Ishikawa (cell line): Measurements from ENCODE around the gene UTY.

Experiments used
- EP300 ChIP-seq: IDR thresholded peaks from 2 replicates; pipeline ENCODE4 v1.6.1; 2012; ENCODE audit warnings: borderline replicate concordance
- FOXM1 ChIP-seq: IDR thresholded peaks from 2 replicates; pipeline ENCODE4 v1.6.1; 2012; ENCODE audit warnings: low read depth, borderline replicate concordance
- MAX ChIP-seq: IDR thresholded peaks from 2 replicates; pipeline ENCODE4 v1.6.1; 2012
- NFIC ChIP-seq: IDR thresholded peaks from 2 replicates; pipeline ENCODE4 v1.6.1; 2012
- REST ChIP-seq: IDR thresholded peaks from 2 replicates; pipeline ENCODE4 v1.6.1; 2012; ENCODE audit warnings: low read depth, mild to moderate bottlenecking
- YY1 ChIP-seq: IDR thresholded peaks from 2 replicates; pipeline ENCODE4 v1.6.1; 2012; ENCODE audit warnings: low read depth

DNA sequence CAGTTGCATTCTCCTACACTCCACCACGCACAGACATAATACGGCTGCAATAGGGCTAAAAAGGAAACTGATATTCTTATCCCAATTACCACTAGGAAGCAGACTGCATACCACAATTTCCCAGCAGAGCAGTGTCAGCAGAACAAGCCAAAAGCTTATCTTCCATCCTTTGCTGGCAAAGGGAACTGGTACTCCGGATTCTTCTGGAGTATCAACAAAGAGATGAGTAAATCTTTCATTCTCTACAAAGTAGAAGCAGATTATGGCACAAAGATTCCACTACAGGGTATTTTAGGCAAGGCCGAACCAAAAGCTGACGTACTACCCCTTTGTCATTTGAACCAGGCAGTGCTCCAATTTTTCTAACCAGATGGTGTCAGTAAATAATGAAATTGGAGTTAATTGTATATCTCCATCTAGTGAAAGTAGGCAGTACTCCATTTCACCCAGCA, 56.5 kb downstream of the UTY start:
- TF ChIP-seq EP300 (no peak), MAX (no peak), NFIC (no peak), FOXM1 (no peak), REST (no peak), YY1 (no peak)
